NCI-H510A (cell line): ENCODE measurements around the gene HNRNPUL2.

Experiments
- DNase-seq: peaks from one replicate; lab custom pipeline; 2025; lab: John Stamatoyannopoulos, UW

The HNRNPUL2 gene

GRCh38 chr11:62726915-62727164 is 417 bp downstream of the HNRNPUL2 start:
- DNase-seq = no peak

GRCh38 chr11:62726156-62726914 is 922 bp downstream of the HNRNPUL2 start:
- no peak for DNase-seq

DNA sequence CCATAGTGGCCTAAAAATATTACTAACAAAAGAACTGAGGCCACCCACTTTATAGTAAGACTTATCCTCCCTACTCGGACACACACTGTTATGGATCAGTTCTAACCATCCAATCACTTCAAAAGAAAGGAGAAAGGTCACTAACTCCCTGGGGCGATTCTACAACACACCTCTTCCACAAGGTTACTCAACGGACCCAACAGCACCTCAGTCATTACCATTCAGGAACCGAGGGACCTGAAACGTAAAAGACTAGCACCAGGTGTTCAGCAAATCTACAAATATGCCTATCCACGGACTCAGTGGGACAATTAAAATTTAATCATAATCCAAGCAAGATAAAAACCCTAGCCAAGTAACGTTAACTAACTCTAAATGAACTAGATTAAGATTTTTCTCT is 1.6 kb downstream of the HNRNPUL2 start:
- no peak for DNase-seq

DNA sequence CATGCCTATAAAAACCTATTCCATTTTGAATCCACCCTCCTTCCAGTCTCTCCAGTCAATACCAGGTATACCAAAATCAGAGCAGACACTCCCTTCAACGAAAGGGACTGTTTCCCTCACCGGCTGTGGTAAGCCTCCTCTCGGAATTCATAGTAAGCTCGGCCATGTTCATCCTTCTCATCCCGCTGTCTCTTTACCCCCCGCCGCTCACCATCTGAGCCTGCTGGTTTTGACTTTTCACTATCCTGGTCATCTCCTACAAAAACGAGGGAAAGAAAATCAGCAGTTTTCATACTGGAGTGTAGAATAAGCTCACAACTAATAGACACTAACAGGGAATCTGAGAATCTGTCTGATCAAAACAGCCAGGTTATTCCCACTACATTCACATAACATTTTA is 3.1 kb downstream of the HNRNPUL2 start:
- DNase-seq = no peak

DNA sequence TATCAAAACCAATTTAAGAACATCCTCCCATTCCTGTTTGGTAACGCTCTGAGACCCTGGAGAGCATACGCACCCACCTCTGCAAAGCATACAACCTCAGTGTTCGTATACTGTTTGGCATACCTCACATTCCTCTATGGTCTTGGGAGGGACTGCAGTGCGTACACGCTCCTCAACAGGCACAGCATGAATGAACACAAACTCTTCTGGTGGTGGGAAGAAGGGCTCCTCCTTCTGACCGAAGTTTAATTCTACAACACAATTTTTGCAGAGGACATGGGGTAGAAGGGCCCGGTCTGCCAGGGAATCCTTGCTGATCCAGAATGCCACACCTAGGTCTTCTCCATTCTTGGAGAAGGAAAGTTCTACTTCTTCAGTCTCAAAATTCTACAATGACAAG is 5.3 kb downstream of the HNRNPUL2 start:
- DNase-seq = no peak

GRCh38 chr11:62719302-62719978 is 7.8 kb downstream of the HNRNPUL2 start:
- DNase-seq = no peak

DNA sequence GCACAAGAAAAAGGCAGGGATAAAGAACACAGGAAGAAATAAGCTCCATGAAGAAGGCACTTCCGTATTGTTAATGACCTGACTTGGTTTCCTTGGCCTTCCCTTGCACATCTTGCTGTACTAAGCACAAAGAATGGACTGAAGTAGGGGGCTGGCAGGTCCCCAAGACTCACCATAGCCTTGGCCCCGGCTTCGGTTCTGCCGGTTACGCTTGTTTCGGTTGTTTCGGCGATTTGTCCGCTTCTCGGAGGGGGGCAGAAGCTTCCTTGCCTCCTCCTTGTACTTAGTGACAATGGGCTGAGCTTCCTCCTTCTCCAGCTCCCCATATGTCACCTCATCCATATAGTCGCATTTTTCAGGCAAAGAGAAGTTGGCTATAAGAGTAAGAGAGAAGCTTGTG is 10.4 kb downstream of the HNRNPUL2 start:
- DNase-seq = no peak

DNA sequence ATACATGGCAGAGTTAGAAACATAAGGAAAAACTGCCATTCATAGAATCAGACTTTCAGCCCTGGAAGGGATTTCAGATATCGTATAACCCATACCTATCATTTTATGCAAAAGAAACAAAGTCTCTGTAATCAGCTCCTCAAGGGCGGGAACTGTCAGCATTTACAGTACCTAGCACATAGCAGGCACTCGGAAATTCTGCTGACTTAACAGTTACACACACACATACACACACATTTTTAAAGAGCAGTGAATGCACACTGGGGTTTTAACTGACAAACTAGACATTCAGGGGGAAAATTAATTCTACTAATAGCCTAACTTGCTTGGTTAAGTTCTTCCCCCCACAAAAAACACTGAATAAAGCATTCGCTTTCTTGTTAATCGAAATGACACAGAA is 11.1 kb downstream of the HNRNPUL2 start:
- DNase-seq = no peak

DNA sequence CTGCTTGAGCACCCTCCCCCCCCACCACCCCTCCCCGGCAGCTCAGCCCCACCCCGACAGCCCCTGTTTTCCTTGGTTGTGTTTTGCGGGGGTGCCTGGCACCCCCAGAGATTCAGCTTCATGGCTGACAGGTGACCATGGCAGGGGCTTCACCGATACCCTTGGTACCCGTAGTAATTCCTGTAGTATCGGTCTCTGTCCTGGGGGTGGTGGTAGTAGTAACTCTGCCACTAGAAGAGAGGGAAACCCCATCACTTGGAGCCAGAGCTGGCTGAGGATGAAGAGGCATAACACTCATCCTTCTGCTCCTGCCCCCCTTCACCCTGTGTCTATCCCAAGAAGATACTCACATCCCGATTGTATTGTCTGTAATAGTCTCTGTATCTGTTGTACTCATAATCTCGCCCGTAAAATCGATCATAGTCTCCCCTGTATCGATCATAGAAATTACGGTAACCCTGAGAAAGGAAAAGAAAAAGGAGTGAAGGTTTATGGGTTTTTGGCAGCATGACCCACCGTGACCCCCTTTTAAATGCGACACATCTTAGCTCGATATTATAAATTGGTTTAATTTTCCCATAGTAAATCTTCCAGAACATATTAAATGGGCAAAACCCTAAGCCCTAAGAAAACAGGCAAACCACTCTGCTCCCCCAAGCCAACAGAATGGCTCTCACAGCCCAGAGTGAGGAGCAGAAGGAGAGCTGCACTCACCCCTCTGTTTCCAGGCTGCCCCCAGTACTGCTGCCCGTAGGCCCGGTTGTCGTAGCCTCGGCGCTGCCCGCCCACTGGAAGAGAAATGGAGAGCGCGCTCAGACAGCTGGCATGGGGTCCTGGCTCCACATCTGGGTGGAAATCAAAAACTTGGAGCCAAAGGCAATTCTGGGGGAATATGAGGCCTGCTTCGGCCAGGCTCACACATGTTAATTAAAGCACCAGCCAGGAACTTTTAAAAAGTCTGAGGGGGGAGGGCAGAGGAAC is 11.8 kb downstream of the HNRNPUL2 start:
- DNase-seq = no peak

DNA sequence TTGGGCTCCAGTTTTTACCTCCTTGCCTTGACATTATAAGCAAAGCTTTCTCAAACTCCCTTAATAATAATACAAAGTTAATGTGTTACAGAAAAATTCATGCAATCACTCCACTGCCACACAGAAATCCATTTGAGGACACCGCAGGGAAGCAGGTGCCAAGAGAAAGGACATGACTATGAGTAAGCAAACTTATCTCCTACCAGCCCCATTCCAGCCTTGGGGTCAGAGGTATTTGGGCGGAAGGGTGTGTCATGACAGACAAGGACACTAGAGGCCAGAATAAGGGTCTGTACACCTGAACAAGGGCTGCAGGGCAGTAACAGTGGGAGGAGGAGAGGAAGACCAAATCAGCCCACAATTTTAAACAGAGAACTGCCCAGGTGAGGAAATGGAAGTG is 13.9 kb downstream of the HNRNPUL2 start:
- DNase-seq = no peak

DNA sequence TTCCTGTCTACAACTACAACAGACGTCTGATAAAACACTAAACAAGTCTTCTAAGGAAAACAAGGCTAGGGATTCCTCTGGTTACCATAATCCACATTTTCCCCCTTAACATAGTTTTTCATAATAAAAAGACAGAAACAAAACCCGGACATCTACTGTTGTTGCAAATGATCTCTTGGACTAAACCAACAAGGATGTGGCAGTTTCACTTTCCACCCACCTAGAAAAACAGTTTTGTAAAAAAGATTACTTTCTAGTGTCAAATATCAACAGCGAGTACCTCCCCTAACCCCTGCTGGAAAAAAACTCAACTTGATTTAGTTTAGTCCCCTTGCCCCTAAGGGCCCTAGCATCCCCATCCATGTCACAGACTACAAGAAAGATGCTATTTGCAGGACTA is 14.4 kb downstream of the HNRNPUL2 start:
- DNase-seq = no peak

DNA sequence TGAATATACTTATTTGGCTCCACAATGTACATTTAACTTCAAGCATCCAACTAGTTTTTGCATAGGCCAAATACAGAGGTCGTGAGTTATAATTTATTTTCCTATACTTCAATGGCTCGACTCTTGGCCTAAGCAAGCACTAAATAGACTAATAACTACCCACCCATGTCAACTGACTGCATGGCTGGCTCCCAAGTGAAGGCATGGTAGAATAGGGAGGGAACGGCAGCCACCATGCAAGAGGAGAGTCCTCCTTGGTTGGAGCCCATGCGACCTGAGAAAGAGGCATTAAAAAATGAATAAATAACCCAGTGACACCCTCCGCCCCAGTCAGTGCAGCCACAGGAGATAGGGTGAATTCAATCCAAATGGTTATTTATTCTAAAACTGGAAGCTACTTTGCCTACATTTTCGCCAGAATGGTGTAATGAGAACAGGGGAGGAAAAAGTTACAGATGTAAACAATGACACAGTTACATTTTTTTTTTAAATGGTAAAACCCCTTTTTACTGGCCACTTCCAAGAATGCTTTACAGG is 14.9 kb downstream of the HNRNPUL2 start:
- no peak for DNase-seq

- DNase-seq = no peak
Measured at GRCh38 chr11:62710001-62710345, 17.3 kb downstream of the HNRNPUL2 start.

DNA sequence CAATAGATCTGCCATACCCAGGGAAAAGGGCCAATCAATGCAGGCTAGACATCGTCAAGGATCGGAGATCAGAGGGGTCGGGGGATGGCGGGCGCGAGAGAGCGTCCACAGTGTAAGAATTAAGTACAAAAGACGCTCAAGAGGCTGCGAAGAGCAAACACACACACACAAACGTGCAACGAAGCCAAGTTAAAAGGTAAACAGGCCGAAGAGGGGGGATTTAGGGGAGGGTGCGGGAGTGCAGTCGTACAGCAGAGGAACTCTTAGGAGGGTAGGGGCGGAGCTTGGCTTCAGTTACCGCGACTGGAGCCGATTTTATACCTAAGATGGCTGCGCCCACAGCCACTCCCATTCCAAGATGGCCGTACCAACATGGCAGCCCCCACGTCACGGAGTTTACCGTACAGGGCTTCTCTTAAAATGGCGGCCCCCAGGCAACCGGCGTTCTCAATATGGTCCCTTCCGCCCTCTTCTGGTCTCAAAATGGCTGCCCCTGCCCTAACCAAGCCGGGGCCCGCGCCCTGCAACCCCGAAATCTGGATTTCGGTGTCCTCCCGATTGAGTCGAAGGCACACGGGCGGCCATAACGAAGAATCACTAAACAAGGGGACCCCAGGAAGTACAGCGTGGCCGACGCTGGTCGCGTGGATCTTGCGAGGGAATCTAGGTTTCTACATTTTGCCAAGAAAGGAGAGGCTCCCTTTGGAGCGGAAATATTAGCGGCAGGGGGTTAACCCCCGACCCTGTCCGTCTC is 17.8 kb downstream of the HNRNPUL2 start:
- peak; percentile 97 for DNase-seq

- DNase-seq = no peak
Measured at GRCh38 chr11:62708793-62709192, 18.5 kb downstream of the HNRNPUL2 start.

DNA sequence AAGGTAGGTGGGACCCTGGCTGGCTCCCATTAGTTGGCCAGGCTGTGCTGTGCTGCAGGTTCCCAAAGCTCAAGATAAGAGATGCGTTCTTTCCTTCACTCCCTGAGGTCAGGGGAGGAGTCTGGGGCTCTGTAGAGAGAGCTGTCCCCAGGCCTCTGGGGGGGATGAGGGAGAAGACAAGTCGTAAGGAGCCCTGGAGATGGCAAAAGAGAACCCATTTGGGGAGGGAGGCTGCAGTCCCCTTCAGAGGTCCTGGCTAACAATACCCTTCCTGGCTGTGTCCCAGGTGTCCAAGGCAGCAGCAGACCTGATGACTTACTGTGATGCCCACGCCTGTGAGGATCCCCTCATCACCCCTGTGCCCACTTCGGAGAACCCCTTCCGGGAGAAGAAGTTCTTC is 18.9 kb downstream of the HNRNPUL2 start:
- DNase-seq = no peak

DNA sequence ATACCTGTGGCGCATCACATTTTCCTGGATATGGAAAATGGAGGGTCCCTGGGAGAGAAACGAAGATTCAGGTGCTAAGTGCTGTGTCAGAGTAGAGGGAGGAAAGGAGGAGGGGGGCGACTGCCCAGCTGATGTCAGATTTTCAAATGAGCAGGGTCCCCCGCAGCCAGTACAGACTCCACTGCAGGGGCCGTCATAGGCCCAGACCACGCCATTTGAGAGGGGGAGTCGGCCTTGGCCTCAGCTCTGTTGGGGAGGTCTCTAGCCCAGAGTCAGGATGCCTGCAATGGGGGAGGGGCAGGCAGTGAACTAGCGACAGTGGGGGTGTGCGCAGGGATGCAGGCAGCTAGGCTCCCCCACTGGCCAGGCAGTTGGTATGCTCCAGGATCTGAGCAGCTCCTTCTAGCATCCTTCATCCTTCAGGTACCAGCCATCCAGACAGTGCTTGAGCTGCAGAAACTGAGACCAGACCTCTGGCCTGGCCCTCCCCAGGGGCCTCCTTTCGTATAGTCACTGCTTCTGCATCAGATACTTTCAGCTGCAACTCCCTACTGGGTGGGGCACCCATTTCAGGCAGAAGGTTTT is 19.9 kb downstream of the HNRNPUL2 start, which contains the start of the genes BSCL2 and GNG3:
Gene BSCL2 (minus strand): TSS at position 148 of the 585 bp plus-strand sequence. CDS start 229 bp downstream, outside the sequence.
Gene GNG3 (plus strand): TSS at position 400 of the 585 bp plus-strand sequence. CDS start 620 bp downstream, outside the sequence.
- no peak for DNase-seq

DNA sequence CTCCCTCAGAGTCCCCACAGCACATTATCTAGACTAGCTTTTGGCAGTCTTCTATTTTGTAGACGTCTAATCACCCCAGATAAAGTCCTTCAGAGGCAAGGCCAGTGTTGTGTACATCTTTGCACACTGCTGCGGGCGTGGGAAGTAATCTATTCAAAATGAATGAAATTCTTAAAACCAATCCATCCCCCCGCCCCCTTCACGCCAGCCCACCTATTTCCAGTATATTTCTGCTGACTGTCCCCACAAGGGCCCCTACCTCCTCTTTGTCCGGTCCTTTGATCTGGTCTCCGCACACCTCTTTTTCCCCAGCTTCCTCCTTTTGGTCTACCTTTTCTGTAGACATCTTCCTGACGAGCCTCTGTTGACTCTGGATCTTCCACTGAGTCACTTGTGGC is 20.4 kb downstream of the HNRNPUL2 start:
- no peak for DNase-seq

DNA sequence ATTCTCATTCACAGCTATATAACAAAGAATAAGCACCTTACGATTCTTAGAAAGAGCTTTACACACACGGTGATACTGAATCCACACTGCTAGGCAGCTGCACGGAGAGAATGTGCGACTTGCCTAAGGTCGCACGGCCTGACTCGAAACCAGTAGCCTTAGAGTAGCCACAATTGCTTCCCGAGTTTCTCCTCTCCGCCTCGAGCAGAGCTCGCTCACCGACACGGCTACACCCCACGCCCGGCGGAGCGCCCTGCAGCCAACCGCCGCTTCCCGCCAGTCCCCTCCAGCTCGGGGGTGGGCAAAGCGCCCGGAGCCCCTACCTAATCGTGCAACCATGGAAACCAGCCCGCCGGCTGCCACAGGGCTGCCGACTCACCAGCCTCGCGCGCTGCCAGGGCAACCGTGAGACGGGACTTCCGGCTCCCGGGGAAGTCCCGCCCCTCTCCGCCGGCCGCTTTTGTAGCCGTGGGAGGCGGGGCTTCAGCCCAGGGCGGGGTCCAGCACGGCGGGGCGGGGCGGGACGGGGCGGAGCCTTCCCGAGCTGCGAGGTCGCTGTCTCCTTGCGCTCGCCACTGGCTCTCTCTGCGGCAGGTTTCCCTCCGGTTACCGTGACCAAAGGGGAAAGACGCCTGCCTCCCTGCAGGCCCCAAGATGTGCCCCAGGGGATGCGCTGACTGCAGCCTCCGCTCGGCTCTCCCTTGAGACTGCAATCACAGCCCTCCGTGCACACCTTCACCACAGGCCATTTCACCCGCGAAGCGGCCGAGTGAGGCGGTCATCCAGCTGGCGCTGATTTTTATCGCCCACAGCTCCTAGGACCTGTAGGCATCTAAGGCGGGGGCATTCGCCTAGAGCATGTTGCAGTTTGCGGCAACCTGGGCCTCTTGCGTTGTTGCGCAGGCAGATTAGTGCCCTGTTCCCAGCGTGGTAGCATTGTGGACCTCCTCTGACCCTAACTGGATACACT is 21.1 kb downstream of the HNRNPUL2 start:
- peak; percentile 85 for DNase-seq

DNA sequence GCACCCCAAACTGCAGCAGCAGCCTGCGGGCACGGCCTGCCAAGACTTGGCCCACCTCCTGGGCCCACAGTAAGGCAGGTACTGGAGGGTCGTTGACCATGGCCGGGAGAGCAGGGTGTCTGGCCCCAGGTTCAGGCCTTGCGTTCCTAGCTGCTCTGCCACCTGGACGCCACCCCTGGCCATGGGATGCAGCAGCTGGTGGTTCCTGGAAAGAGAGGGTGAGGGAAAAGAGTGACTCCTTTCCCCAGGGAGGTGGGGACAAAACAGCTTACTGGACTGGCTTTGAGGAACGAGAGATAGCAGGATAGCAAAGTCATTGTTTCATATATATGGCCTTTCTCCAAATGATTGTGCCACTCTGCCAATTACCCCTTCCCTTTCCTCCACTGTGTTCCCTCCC is 21.8 kb downstream of the HNRNPUL2 start:
- peak; percentile 18 for DNase-seq
